Measurements from ENCODE around the gene AP2A2.

Gene AP2A2

DNA sequence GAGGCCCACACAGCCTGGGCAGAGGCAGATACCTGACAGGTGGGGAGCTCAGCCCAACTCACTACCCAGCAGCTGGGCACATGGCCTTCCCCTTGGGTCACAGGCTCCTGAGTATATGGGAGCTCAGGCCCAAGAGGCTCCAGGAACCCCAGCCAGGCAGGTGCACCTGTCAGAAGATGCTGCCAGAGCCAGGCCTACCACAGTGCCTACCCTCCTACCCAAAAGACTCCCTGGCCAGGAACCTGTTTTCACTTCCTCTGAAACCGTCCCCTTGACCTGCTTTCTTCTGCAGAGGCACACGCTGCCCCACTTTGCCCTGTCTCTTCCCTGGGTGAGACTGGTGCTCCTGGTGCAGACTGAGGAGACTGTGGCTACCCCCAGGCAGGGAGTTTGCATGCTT is 18.0 kb upstream of the AP2A2 start:
- Histone ChIP-seq H3K4me1 (ENCODE audit: control insufficient read depth, low read length) (peaks cover 24% of the 10 kb centered on the region), H3K9me2 (replicated peaks; ENCODE audit: control insufficient read depth, low read length) (no peaks in the 10 kb centered on the region), H3K9me3 (ENCODE audit: control insufficient read depth, insufficient read depth, low read length) (no peaks in the 10 kb centered on the region), H3K79me2 (ENCODE audit: control insufficient read depth, low read length) (peaks cover 54% of the 10 kb centered on the region), H3K27ac (ENCODE audit: low read depth, low read length) (no peak overlapping the region), H3F3A (ENCODE audit: control insufficient read depth, insufficient read depth) (no peaks in the 10 kb centered on the region), H3K36me3 (ENCODE audit: control insufficient read depth, low read length) (peaks cover 48% of the 10 kb centered on the region), H3K4me3 (ENCODE audit: low read length) (no peak overlapping the region), H3K4me2 (ENCODE audit: low read length) (no peak overlapping the region), H4K20me1 (ENCODE audit: control insufficient read depth, insufficient read depth, low read depth, low read length) (peaks cover 7% of the 10 kb centered on the region; the same call in 1 of the 2 replicates), H3K27me3 (ENCODE audit: control insufficient read depth, low read length) (no peaks in the 10 kb centered on the region)
- TF ChIP-seq, protein P1, sequence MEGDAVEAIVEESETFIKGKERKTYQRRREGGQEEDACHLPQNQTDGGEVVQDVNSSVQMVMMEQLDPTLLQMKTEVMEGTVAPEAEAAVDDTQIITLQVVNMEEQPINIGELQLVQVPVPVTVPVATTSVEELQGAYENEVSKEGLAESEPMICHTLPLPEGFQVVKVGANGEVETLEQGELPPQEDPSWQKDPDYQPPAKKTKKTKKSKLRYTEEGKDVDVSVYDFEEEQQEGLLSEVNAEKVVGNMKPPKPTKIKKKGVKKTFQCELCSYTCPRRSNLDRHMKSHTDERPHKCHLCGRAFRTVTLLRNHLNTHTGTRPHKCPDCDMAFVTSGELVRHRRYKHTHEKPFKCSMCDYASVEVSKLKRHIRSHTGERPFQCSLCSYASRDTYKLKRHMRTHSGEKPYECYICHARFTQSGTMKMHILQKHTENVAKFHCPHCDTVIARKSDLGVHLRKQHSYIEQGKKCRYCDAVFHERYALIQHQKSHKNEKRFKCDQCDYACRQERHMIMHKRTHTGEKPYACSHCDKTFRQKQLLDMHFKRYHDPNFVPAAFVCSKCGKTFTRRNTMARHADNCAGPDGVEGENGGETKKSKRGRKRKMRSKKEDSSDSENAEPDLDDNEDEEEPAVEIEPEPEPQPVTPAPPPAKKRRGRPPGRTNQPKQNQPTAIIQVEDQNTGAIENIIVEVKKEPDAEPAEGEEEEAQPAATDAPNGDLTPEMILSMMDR (IDR thresholded peaks at IDR 0.05; ENCODE audit: low read depth, low read length, poor library complexity, severe bottlenecking) = no peak
- no peak for TF ChIP-seq EZH2phosphoT487 (IDR thresholded peaks at IDR 0.05; ENCODE audit: borderline replicate concordance, low read length)

DNA sequence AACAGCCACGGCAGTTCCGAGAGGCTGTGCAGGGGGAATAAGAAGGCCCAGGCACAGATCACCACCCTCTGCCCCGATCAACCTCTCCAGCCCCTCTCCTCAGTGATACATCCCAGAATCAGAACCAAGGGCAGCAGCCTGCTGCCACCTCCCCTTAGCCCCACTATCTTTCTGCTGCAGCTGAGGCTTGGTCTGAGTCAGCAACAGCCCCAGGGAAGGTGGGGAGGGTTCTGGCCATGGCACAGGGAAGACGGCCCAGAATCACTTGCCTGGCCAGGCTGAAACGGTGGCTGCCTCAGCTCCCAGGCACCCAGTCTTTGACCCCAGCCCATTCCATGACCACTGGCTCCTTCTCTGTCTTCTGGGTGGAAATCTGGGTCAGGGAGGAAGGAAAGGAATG is 17.4 kb upstream of the AP2A2 start:
- Histone ChIP-seq H3K79me2 (ENCODE audit: control insufficient read depth, low read length) (peaks cover 54% of the 10 kb centered on the region), H3K4me3 (ENCODE audit: low read length) (no peak overlapping the region), H3K9me2 (replicated peaks; ENCODE audit: control insufficient read depth, low read length) (no peaks in the 10 kb centered on the region), H3K27me3 (ENCODE audit: control insufficient read depth, low read length) (no peaks in the 10 kb centered on the region), H3K36me3 (ENCODE audit: control insufficient read depth, low read length) (peaks cover 42% of the 10 kb centered on the region), H4K20me1 (ENCODE audit: control insufficient read depth, insufficient read depth, low read depth, low read length) (peaks cover 7% of the 10 kb centered on the region; the same call in 1 of the 2 replicates), H3K4me1 (ENCODE audit: control insufficient read depth, low read length) (peaks cover 24% of the 10 kb centered on the region), H3K4me2 (ENCODE audit: low read length) (no peak overlapping the region), H3K27ac (ENCODE audit: low read depth, low read length) (no peak overlapping the region), H3F3A (ENCODE audit: control insufficient read depth, insufficient read depth) (no peaks in the 10 kb centered on the region), H3K9me3 (ENCODE audit: control insufficient read depth, insufficient read depth, low read length) (no peaks in the 10 kb centered on the region)
- TF ChIP-seq, protein P1 (IDR thresholded peaks at IDR 0.05; ENCODE audit: low read depth, low read length, poor library complexity, severe bottlenecking) = no peak
- TF ChIP-seq EZH2phosphoT487 (IDR thresholded peaks at IDR 0.05; ENCODE audit: borderline replicate concordance, low read length) = no peak

DNA sequence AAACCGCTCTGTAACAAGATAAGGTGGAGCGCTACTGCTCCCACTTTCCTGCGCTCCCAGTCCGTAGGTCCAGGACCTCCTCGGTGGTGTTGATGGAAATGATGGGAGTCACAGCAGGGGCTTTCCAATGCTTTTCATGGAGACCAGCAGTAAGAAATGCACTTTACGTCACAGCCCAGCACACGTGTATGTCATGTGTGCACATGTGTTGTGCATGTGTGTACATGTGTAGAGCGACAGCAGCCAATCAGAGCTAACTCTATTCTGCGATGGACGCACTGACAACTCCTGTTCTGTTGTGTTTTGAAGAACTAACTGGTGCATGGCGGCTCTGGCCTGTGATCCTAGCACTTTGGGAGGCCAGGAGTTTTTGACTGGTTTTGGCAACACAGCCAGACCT is 16.3 kb upstream of the AP2A2 start:
- Histone ChIP-seq H3K4me1 (ENCODE audit: control insufficient read depth, low read length) (peaks cover 24% of the 10 kb centered on the region), H3K4me2 (ENCODE audit: low read length) (peak overlapping the region; percentile 89), H3K27ac (ENCODE audit: low read depth, low read length) (no peak overlapping the region), H3K27me3 (ENCODE audit: control insufficient read depth, low read length) (no peaks in the 10 kb centered on the region), H3K79me2 (ENCODE audit: control insufficient read depth, low read length) (peaks cover 54% of the 10 kb centered on the region), H3K4me3 (ENCODE audit: low read length) (peak overlapping the region; percentile 98), H3K36me3 (ENCODE audit: control insufficient read depth, low read length) (peaks cover 34% of the 10 kb centered on the region), H4K20me1 (ENCODE audit: control insufficient read depth, insufficient read depth, low read depth, low read length) (peaks cover 7% of the 10 kb centered on the region; the same call in 1 of the 2 replicates), H3K9me3 (ENCODE audit: control insufficient read depth, insufficient read depth, low read length) (no peaks in the 10 kb centered on the region), H3K9me2 (replicated peaks; ENCODE audit: control insufficient read depth, low read length) (no peaks in the 10 kb centered on the region), H3F3A (ENCODE audit: control insufficient read depth, insufficient read depth) (no peaks in the 10 kb centered on the region)
- TF ChIP-seq EZH2phosphoT487 (IDR thresholded peaks at IDR 0.05; ENCODE audit: borderline replicate concordance, low read length) = no peak
- TF ChIP-seq, protein P1 (IDR thresholded peaks at IDR 0.05; ENCODE audit: low read depth, low read length, poor library complexity, severe bottlenecking) = no peak
